GM12878 (cell line): ENCODE results near the gene GPBAR1. TPM values are rescaled to one million over a fixed set of nuclear protein-coding genes. Genes with fewer than 3 reads are reported as not detected.
A peak's percentile ranks its signal among the peaks of the same experiment; 100 is the strongest.

ENCODE experiments used
- ATF7 ChIP-seq: fragments of 450-650 bp; IDR thresholded peaks from 2 replicates; pipeline ENCODE4 v1.6.1; 2016; ENCODE audit warnings: low read depth, mild to moderate bottlenecking
- BHLHE40 ChIP-seq, 2 experiments: fragments of 450-650 bp in 1 of 2; IDR thresholded peaks; 2 replicates each; pipeline ENCODE4 v1.6.1; 2011 to 2017; ENCODE audit warnings: low read depth in 2 of 2, borderline replicate concordance in 1 of 2, improper control_type of control experiment in 1 of 2, low read length in 1 of 2, mild to moderate bottlenecking in 1 of 2
- DPF2 ChIP-seq: fragments of 450-650 bp; IDR thresholded peaks from 2 replicates; pipeline ENCODE4 v1.6.1; 2017; ENCODE audit warnings: mild to moderate bottlenecking
- GATAD2B ChIP-seq: fragments of 450-650 bp; conservative IDR thresholded peaks from 2 replicates; pipeline ENCODE4 v1.6.1; 2017; ENCODE audit warnings: low read depth, mild to moderate bottlenecking, moderate library complexity
- HCFC1 ChIP-seq: fragments of 150-350 bp; IDR thresholded peaks from 2 replicates; pipeline ENCODE4 v1.6.1; 2014; ENCODE audit warnings: low read length
- JUNB ChIP-seq: IDR thresholded peaks from 2 replicates; pipeline ENCODE4 v1.6.1; 2016; ENCODE audit warnings: antibody characterized with exemption, mild to moderate bottlenecking
- KDM1A ChIP-seq: fragments of 200-600 bp; sonication (generic); IDR thresholded peaks from 2 replicates; pipeline ENCODE4 v1.6.1; 2016; ENCODE audit warnings: borderline replicate concordance
- NR2C1 ChIP-seq: fragments of 450-650 bp; IDR thresholded peaks from 2 replicates; pipeline ENCODE4 v1.6.1; 2017; ENCODE audit warnings: antibody characterized with exemption, mild to moderate bottlenecking, moderate library complexity
- POLR2AphosphoS2 ChIP-seq: IDR thresholded peaks from 2 replicates; pipeline ENCODE4 v1.6.1; 2011; ENCODE audit warnings: low read depth, mild to moderate bottlenecking, low read length, improper control_type of control experiment, moderate library complexity
- POLR2AphosphoS5 ChIP-seq: IDR thresholded peaks from 2 replicates; pipeline ENCODE4 v1.6.1; 2011; ENCODE audit warnings: mild to moderate bottlenecking, low read length, inconsistent platforms
- SMAD5 ChIP-seq: IDR thresholded peaks from 2 replicates; pipeline ENCODE4 v1.6.1; 2016; ENCODE audit warnings: antibody characterized with exemption, low read depth
- SMARCA5 ChIP-seq: fragments of 450-650 bp; IDR thresholded peaks from 2 replicates; pipeline ENCODE4 v1.6.1; 2017; ENCODE audit warnings: mild to moderate bottlenecking
- SMC3 ChIP-seq: IDR thresholded peaks from 2 replicates; pipeline ENCODE4 v1.6.1; 2011; ENCODE audit warnings: low read length, improper control_type of control experiment, borderline replicate concordance
- SP1 ChIP-seq: IDR thresholded peaks from one replicate; pipeline ENCODE4 v1.6.1; 2011; ENCODE audit warnings: low read depth, low read length
- SPI1 ChIP-seq: IDR thresholded peaks from 2 replicates; pipeline ENCODE4 v1.6.1; 2011; ENCODE audit warnings: low read depth, mild to moderate bottlenecking, low read length, moderate library complexity, borderline replicate concordance; ENCODE audit not compliant: insufficient read depth
- SREBF1 ChIP-seq: IDR thresholded peaks from 2 replicates; pipeline ENCODE4 v1.6.1; 2012; ENCODE audit warnings: mild to moderate bottlenecking, low read length
- STAT1 ChIP-seq: fragments of 450-650 bp; conservative IDR thresholded peaks from 2 replicates; pipeline ENCODE4 v1.6.1; 2014; ENCODE audit warnings: antibody characterized with exemption, mild to moderate bottlenecking
- polyA plus RNA-seq, 11 experiments: library from polyadenylated mRNA; depleted of rRNA in 4 of 11; unstranded in 6 of 11; stranded (reverse) in 5 of 11; fragments of >200 nt; fragmentation: Nextera tagmentation in 4 of 11; fragmentation: Illumina TruSeq in 1 of 11; extraction: Ambion mirVana in 4 of 11; extraction: Trizol in 1 of 11; gene quantifications; 1 replicate in 1 of 11; 2 replicates in 10 of 11; pipeline versions ENCODE4 v1.2.1 to v1.2.3, GENCODE V29; 2011 to 2016; ENCODE audit warnings: inconsistent platforms in 2 of 11, missing spikeins in 2 of 11, low read depth in 1 of 11
- total RNA-seq, 4 experiments: library from RNA; depleted of rRNA in 3 of 4; stranded (reverse); fragments of >200 nt in 3 of 4; fragmentation: Illumina TruSeq in 1 of 4; extraction: Trizol in 1 of 4; gene quantifications; 2 replicates each; pipeline versions ENCODE4 v1.2.1 to v1.2.3, GENCODE V29; 2013 to 2021
- TF ChIP-seq, protein P1 (sequence below): fragments of 450-650 bp; IDR thresholded peaks from 2 replicates; pipeline ENCODE4 v1.6.1; 2017; ENCODE audit warnings: mild to moderate bottlenecking
- TF ChIP-seq, protein P2 (sequence below): IDR thresholded peaks from 2 replicates; pipeline ENCODE4 v1.6.1; 2011; ENCODE audit warnings: low read depth, low read length, improper control_type of control experiment, borderline replicate concordance
- TF ChIP-seq, protein P3 (sequence below): IDR thresholded peaks from 2 replicates; pipeline ENCODE4 v1.6.1; 2012; ENCODE audit warnings: mild to moderate bottlenecking, low read depth, low read length
- TF ChIP-seq, protein P4 (sequence below): fragments of 150-350 bp; IDR thresholded peaks from 2 replicates; pipeline ENCODE4 v1.6.1; 2016; ENCODE audit warnings: low read depth, low read length

The GPBAR1 gene
- total and polyA plus RNA-seq, 10 of the 15 experiments (the other 5 are each of a cell fraction or from before 2014, with no cell fraction given) = 0.03 to 0.36 (median 0.11) TPM; not detected in 3

DNA sequence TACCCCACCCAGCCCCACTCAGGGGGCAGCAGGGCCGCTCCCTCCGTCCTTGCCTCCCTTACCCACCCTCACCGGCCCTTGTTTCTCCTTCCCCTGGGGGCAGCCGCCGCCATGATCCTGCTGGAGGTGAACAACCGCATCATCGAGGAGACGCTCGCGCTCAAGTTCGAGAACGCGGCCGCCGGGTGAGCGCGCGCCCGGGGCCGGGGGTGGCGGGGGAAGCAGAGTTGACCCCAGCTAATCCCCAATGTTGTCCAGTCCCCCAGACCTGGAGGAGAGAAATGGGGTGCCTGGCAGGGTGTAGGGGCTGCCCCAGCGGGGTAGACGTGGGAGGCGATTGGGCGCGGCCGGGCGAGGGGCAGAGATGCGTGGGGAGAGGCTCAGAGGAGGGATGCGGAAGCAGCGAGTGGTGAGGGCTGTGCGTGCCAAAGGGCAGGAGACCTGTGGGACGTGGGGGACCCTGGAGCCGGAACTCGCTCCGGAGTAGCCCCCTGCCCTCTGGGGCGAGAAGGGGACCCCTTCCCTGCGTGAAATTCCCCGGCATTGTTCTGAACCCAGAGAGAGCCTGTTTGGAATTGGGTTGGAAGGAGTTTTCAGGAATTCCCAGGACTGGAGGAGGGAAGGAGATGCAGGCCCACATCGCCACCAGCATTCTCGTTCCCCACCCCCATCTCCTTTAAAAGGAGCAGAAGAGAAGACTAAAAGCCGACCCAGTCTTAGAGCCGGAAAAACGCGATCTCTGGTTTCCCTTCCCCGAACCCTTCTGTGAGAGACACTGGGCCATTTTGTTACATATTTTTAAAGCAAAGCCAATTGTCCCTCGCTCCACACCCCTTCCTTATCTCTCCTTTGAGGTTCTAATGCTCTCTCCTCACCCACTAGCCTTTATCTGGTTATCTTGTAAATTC lies 43.2 kb upstream of the GPBAR1 start (continued):
- TF ChIP-seq POLR2AphosphoS2 = peak; percentile 63
- peak; percentile 76 for TF ChIP-seq POLR2AphosphoS5
- TF ChIP-seq, protein P1, sequence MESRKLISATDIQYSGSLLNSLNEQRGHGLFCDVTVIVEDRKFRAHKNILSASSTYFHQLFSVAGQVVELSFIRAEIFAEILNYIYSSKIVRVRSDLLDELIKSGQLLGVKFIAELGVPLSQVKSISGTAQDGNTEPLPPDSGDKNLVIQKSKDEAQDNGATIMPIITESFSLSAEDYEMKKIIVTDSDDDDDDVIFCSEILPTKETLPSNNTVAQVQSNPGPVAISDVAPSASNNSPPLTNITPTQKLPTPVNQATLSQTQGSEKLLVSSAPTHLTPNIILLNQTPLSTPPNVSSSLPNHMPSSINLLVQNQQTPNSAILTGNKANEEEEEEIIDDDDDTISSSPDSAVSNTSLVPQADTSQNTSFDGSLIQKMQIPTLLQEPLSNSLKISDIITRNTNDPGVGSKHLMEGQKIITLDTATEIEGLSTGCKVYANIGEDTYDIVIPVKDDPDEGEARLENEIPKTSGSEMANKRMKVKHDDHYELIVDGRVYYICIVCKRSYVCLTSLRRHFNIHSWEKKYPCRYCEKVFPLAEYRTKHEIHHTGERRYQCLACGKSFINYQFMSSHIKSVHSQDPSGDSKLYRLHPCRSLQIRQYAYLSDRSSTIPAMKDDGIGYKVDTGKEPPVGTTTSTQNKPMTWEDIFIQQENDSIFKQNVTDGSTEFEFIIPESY = no peak
- peak; percentile 64 for TF ChIP-seq GATAD2B
- TF ChIP-seq JUNB = no peak
- no peak for TF ChIP-seq NR2C1
- no peak for TF ChIP-seq SREBF1
- TF ChIP-seq SMAD5 = no peak; the same call in 1 of the 2 replicates
- TF ChIP-seq, protein P2, sequence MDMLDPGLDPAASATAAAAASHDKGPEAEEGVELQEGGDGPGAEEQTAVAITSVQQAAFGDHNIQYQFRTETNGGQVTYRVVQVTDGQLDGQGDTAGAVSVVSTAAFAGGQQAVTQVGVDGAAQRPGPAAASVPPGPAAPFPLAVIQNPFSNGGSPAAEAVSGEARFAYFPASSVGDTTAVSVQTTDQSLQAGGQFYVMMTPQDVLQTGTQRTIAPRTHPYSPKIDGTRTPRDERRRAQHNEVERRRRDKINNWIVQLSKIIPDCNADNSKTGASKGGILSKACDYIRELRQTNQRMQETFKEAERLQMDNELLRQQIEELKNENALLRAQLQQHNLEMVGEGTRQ = no peak
- no peak for TF ChIP-seq SMC3
- no peak for TF ChIP-seq HCFC1
- 0 out of 2 replicates have a peak, but pooled peaks have one; percentile 11 for TF ChIP-seq ATF7
- peak in 1 of 2 experiments; percentile 62; a peak in 2 of 4 replicates for TF ChIP-seq BHLHE40 (IDR thresholded peaks at IDR 0.05; ENCODE audit: borderline replicate concordance in 1 of 2, low read depth in 2 of 2, low read length in 1 of 2)
- TF ChIP-seq KDM1A = no peak
- no peak for TF ChIP-seq SP1
- 0 out of 2 replicates have a peak, but pooled peaks have one; percentile 16 for TF ChIP-seq SPI1
- TF ChIP-seq, protein P3, sequence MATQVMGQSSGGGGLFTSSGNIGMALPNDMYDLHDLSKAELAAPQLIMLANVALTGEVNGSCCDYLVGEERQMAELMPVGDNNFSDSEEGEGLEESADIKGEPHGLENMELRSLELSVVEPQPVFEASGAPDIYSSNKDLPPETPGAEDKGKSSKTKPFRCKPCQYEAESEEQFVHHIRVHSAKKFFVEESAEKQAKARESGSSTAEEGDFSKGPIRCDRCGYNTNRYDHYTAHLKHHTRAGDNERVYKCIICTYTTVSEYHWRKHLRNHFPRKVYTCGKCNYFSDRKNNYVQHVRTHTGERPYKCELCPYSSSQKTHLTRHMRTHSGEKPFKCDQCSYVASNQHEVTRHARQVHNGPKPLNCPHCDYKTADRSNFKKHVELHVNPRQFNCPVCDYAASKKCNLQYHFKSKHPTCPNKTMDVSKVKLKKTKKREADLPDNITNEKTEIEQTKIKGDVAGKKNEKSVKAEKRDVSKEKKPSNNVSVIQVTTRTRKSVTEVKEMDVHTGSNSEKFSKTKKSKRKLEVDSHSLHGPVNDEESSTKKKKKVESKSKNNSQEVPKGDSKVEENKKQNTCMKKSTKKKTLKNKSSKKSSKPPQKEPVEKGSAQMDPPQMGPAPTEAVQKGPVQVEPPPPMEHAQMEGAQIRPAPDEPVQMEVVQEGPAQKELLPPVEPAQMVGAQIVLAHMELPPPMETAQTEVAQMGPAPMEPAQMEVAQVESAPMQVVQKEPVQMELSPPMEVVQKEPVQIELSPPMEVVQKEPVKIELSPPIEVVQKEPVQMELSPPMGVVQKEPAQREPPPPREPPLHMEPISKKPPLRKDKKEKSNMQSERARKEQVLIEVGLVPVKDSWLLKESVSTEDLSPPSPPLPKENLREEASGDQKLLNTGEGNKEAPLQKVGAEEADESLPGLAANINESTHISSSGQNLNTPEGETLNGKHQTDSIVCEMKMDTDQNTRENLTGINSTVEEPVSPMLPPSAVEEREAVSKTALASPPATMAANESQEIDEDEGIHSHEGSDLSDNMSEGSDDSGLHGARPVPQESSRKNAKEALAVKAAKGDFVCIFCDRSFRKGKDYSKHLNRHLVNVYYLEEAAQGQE = no peak
- no peak for TF ChIP-seq SMARCA5
- TF ChIP-seq, protein P4, sequence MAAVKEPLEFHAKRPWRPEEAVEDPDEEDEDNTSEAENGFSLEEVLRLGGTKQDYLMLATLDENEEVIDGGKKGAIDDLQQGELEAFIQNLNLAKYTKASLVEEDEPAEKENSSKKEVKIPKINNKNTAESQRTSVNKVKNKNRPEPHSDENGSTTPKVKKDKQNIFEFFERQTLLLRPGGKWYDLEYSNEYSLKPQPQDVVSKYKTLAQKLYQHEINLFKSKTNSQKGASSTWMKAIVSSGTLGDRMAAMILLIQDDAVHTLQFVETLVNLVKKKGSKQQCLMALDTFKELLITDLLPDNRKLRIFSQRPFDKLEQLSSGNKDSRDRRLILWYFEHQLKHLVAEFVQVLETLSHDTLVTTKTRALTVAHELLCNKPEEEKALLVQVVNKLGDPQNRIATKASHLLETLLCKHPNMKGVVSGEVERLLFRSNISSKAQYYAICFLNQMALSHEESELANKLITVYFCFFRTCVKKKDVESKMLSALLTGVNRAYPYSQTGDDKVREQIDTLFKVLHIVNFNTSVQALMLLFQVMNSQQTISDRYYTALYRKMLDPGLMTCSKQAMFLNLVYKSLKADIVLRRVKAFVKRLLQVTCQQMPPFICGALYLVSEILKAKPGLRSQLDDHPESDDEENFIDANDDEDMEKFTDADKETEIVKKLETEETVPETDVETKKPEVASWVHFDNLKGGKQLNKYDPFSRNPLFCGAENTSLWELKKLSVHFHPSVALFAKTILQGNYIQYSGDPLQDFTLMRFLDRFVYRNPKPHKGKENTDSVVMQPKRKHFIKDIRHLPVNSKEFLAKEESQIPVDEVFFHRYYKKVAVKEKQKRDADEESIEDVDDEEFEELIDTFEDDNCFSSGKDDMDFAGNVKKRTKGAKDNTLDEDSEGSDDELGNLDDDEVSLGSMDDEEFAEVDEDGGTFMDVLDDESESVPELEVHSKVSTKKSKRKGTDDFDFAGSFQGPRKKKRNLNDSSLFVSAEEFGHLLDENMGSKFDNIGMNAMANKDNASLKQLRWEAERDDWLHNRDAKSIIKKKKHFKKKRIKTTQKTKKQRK = no peak
- peak; percentile 70 for TF ChIP-seq DPF2
- TF ChIP-seq STAT1 = no peak; the same call in 1 of the 2 replicates
